Lower lobe of right lung (tissue), 2 donors: ENCODE results near the gene ANKH. TPM values are rescaled to one million over a fixed set of nuclear protein-coding genes. Genes with fewer than 3 reads are reported as not detected.
A peak's percentile ranks its signal among the peaks of the same experiment; 100 is the strongest.

Source experiments
- ATAC-seq, 2 donors: fragments of 200-7000 bp; cut with Tn5 transposase; one replicate each; pipeline ENCODE4 v1.9.1; 2020 to 2022; ENCODE audit warnings: mild to moderate bottlenecking in 2 of 2, moderate library complexity in 2 of 2
- DNase-seq: peaks from one replicate; pipeline ENCODE4 v3.0.0-alpha.2; 2020
- H3K27ac ChIP-seq: fragments of 200-600 bp; one replicate; pipeline ENCODE4 v1.8.0; 2022
- H3K27me3 ChIP-seq: fragments of 200-600 bp; one replicate; pipeline ENCODE4 v1.8.0; 2022; ENCODE audit warnings: low read depth
- H3K36me3 ChIP-seq: fragments of 200-600 bp; one replicate; pipeline ENCODE4 v1.8.0; 2022; ENCODE audit warnings: mild to moderate bottlenecking
- H3K4me1 ChIP-seq: fragments of 200-600 bp; one replicate; pipeline ENCODE4 v1.8.0; 2022
- H3K4me3 ChIP-seq: fragments of 200-600 bp; one replicate; pipeline ENCODE4 v1.8.0; 2022; ENCODE audit warnings: mild to moderate bottlenecking
- H3K9me3 ChIP-seq: fragments of 200-600 bp; one replicate; pipeline ENCODE4 v1.8.0; 2022
- CTCF ChIP-seq: fragments of 200-600 bp; IDR thresholded peaks from one replicate; pipeline ENCODE4 v1.8.0; 2022; ENCODE audit warnings: antibody characterized with exemption, mild to moderate bottlenecking
- intact Hi-C: fragments of 100-400 bp; cut with DNase I; formaldehyde crosslinking; loops from one replicate; pipeline ENCODE4 v1.11.0; 2022
- total RNA-seq: library from RNA; stranded (reverse); fragmentation: NEBNext Ultra II Directional; extraction: Animal tissue kit (Norgen Biotek cat#: 25700); gene quantifications from one replicate; pipeline ENCODE4 v1.2.1, GENCODE V29; 2021
- donor health status: DM: no; HTN: yes; CAD: no; lungs with severe emphysema.

ANKH gene
- total RNA-seq, 1 donor from 2014 or later, result 53.7 TPM

- ATAC-seq, result no peak
- no peaks in the 10 kb centered on the region for H3K36me3 ChIP-seq
These were observed 24.6 kb upstream of the ANKH start for GRCh38 chr5:14896131-14896530.

GRCh38 chr5:14895301-14895700, 23.7 kb upstream of the ANKH start:
- DNase-seq, result no peak
- TF ChIP-seq CTCF, result no peak

More at GRCh38 chr5:14896131-14896530, 24.6 kb upstream of the ANKH start:
- intact Hi-C loops, result no loop called here
- no peak overlapping the region for H3K4me3 ChIP-seq
- no peak for TF ChIP-seq CTCF
- no peaks in the 10 kb centered on the region for H3K27me3 ChIP-seq
- no peak for DNase-seq
- peaks cover 7% of the 10 kb centered on the region for H3K4me1 ChIP-seq
- no peaks in the 10 kb centered on the region for H3K9me3 ChIP-seq
- no peak overlapping the region for H3K27ac ChIP-seq

GRCh38 chr5:14894748-14895147, 23.2 kb upstream of the ANKH start:
- no peak for TF ChIP-seq CTCF
- no peak overlapping the region for H3K4me3 ChIP-seq
- intact Hi-C loops, result no loop called here
- no peaks in the 10 kb centered on the region for H3K36me3 ChIP-seq
- H3K27me3 ChIP-seq, result no peaks in the 10 kb centered on the region
- ATAC-seq, result no peak
- DNase-seq, result no peak
- no peaks in the 10 kb centered on the region for H3K9me3 ChIP-seq
- H3K27ac ChIP-seq, result no peak overlapping the region
- H3K4me1 ChIP-seq, result no peaks in the 10 kb centered on the region

More at GRCh38 chr5:14895301-14895700, 23.7 kb upstream of the ANKH start:
- ATAC-seq, result no peak
- intact Hi-C loops, result no loop called here
- Histone ChIP-seq H3K9me3 (no peaks in the 10 kb centered on the region), H3K36me3 (no peaks in the 10 kb centered on the region), H3K27ac (no peak overlapping the region), H3K27me3 (no peaks in the 10 kb centered on the region), H3K4me3 (no peak overlapping the region), H3K4me1 (no peaks in the 10 kb centered on the region)

GRCh38 chr5:14893381-14893780, 21.8 kb upstream of the ANKH start:
- Histone ChIP-seq H3K4me3 (no peak overlapping the region), H3K9me3 (no peaks in the 10 kb centered on the region), H3K27me3 (no peaks in the 10 kb centered on the region), H3K4me1 (no peaks in the 10 kb centered on the region), H3K36me3 (no peaks in the 10 kb centered on the region), H3K27ac (no peak overlapping the region)
- DNase-seq (no peak), ATAC-seq (no peak)
- intact Hi-C loops, result no loop called here
- TF ChIP-seq CTCF, result no peak

- TF ChIP-seq CTCF, result no peak
- ATAC-seq, result peak in 1 of 2 donors; percentile 38
- no peak overlapping the region for H3K4me3 ChIP-seq
- H3K4me1 ChIP-seq, result no peaks in the 10 kb centered on the region
- intact Hi-C loops, result no loop called here
- no peaks in the 10 kb centered on the region for H3K9me3 ChIP-seq
- H3K27me3 ChIP-seq, result no peaks in the 10 kb centered on the region
- no peak for DNase-seq
- H3K36me3 ChIP-seq, result no peaks in the 10 kb centered on the region
- no peak overlapping the region for H3K27ac ChIP-seq
These were observed 19.3 kb upstream of the ANKH start for GRCh38 chr5:14890846-14891245.
